SK-N-SH (cell line): ENCODE results near the gene ZBTB16. TPM values are rescaled to one million over a fixed set of nuclear protein-coding genes. Genes with fewer than 3 reads are reported as not detected.

Experiments
- CTCF ChIA-PET: fragments of 300-600, 350-600 bp; formaldehyde crosslinking; extraction: SDS; loops from one replicate; lab custom pipeline; 2021; lab: Yijun Ruan, JAX
- POLR2A ChIA-PET: fragments of 350-600 bp; sonication (Branson Sonifier 250); formaldehyde crosslinking; extraction: SDS; loops from one replicate; lab custom pipeline; 2020; ENCODE audit warnings: antibody characterized with exemption, inconsistent platforms; lab: Yijun Ruan, JAX
- DNase-seq: peaks from one replicate; pipeline ENCODE4 v3.0.0; 2012
- H2AFZ ChIP-seq: fragments of 200-600 bp; sonication (generic); 2 replicates; pipeline ENCODE4 v1.8.1; 2016; ENCODE audit warnings: antibody characterized with exemption, mild to moderate bottlenecking, low read depth
- H3F3A ChIP-seq: fragments of 200-600 bp; sonication (generic); replicated peaks from 2 replicates; pipeline ENCODE3; 2016; ENCODE audit warnings: antibody characterized with exemption, mild to moderate bottlenecking; ENCODE audit not compliant: insufficient read depth
- H3K27ac ChIP-seq, 2 experiments: fragments of 200-500 bp in 1 of 2; fragments of 200-600 bp in 1 of 2; sonication (Bioruptor generic) in 1 of 2; sonication (generic), shearing (Covaris generic) in 1 of 2; 2 replicates each; pipeline versions ENCODE4 v1.5.1 to v1.6.1; 2014 to 2016; ENCODE audit warnings: low read depth in 2 of 2, inconsistent platforms in 1 of 2, low read length in 1 of 2, mild to moderate bottlenecking in 1 of 2, mixed read lengths in 1 of 2
- H3K27me3 ChIP-seq: fragments of 200-600 bp; sonication (generic), shearing (Covaris generic); 2 replicates; pipeline ENCODE4 v1.6.1; 2016; ENCODE audit warnings: mixed run types; ENCODE audit not compliant: insufficient read depth
- H3K36me3 ChIP-seq, 2 experiments: fragments of 200-500 bp in 1 of 2; fragments of 200-600 bp in 1 of 2; sonication (Bioruptor generic) in 1 of 2; sonication (generic) in 1 of 2; replicated peaks in 1 of 2; 2 replicates each; pipeline versions ENCODE3 to v1.5.1; 2014 to 2016; ENCODE audit warnings: low read length in 1 of 2, mild to moderate bottlenecking in 1 of 2; ENCODE audit not compliant: insufficient read depth in 2 of 2, control insufficient read depth in 1 of 2
- H3K4me1 ChIP-seq, 2 experiments: fragments of 200-500 bp in 1 of 2; fragments of 200-600 bp in 1 of 2; sonication (Bioruptor generic) in 1 of 2; sonication (generic), shearing (Covaris generic) in 1 of 2; 2 replicates each; pipeline versions ENCODE4 v1.5.1 to v1.6.1; 2014 to 2016; ENCODE audit warnings: low read depth in 1 of 2, low read length in 1 of 2, mixed run types in 1 of 2; ENCODE audit not compliant: insufficient read depth in 2 of 2, control insufficient read depth in 1 of 2
- H3K4me2 ChIP-seq: fragments of 200-600 bp; sonication (generic), shearing (Covaris generic); 2 replicates; pipeline ENCODE4 v1.6.1; 2017; ENCODE audit warnings: mixed run types
- H3K4me3 ChIP-seq, 2 experiments: fragments of 200-500 bp in 1 of 2; fragments of 200-600 bp in 1 of 2; sonication (Bioruptor generic) in 1 of 2; sonication (generic), shearing (Covaris generic) in 1 of 2; 2 replicates each; pipeline versions ENCODE4 v1.5.1 to v1.8.1; 2014 to 2016; ENCODE audit warnings: low read depth in 2 of 2, inconsistent platforms in 1 of 2, low read length in 1 of 2, mild to moderate bottlenecking in 1 of 2, mixed read lengths in 1 of 2, moderate library complexity in 1 of 2
- H3K79me2 ChIP-seq: fragments of 200-600 bp; sonication (generic); 2 replicates; pipeline ENCODE4 v1.8.1; 2017; ENCODE audit warnings: mild to moderate bottlenecking; ENCODE audit not compliant: insufficient read depth
- H3K9ac ChIP-seq: fragments of 200-600 bp; sonication (generic); 2 replicates; pipeline ENCODE4 v1.6.1; 2017; ENCODE audit warnings: mixed run types
- H3K9me2 ChIP-seq: fragments of 200-600 bp; sonication (generic); 2 replicates; pipeline ENCODE4 v1.6.1; 2017; ENCODE audit warnings: mixed run types
- H3K9me3 ChIP-seq: fragments of 200-600 bp; sonication (generic); 2 replicates; pipeline ENCODE4 v1.6.1; 2017; ENCODE audit warnings: mixed run types, mild to moderate bottlenecking, moderate library complexity
- H4K20me1 ChIP-seq: fragments of 200-600 bp; sonication (generic); 2 replicates; pipeline ENCODE4 v1.6.1; 2017; ENCODE audit warnings: mild to moderate bottlenecking, mixed run types; ENCODE audit not compliant: insufficient read depth
- CTCF ChIP-seq: fragments of 200-600 bp; sonication (generic); IDR thresholded peaks from 2 replicates; pipeline ENCODE4 v1.6.1; 2017; ENCODE audit warnings: antibody characterized with exemption, mild to moderate bottlenecking, moderate library complexity
- ELF1 ChIP-seq: IDR thresholded peaks from 2 replicates; pipeline ENCODE4 v1.4.0; 2012
- EZH2phosphoT487 ChIP-seq: fragments of 200-600 bp; sonication (generic); IDR thresholded peaks from 2 replicates; pipeline ENCODE4 v1.6.1; 2017; ENCODE audit warnings: low read depth, mixed run types, mild to moderate bottlenecking, antibody characterized with exemption, moderate library complexity, borderline replicate concordance
- FOSL2 ChIP-seq: IDR thresholded peaks from 2 replicates; pipeline ENCODE4 v1.4.0; 2012; ENCODE audit warnings: low read depth, mild to moderate bottlenecking, moderate library complexity, borderline replicate concordance
- FOXJ3 ChIP-seq: sonication (generic); formaldehyde crosslinking; IDR thresholded peaks from 2 replicates; pipeline ENCODE4 v1.5.1; 2020; ENCODE audit warnings: mild to moderate bottlenecking, missing genetic modification reagents
- FOXM1 ChIP-seq: IDR thresholded peaks from 2 replicates; pipeline ENCODE4 v1.4.0; 2012; ENCODE audit warnings: low read depth, mild to moderate bottlenecking
- GATA2 ChIP-seq: sonication (generic); formaldehyde crosslinking; IDR thresholded peaks from 2 replicates; pipeline ENCODE4 v1.5.0; 2020; ENCODE audit warnings: mild to moderate bottlenecking, missing genetic modification reagents
- JUND ChIP-seq: IDR thresholded peaks from 2 replicates; pipeline ENCODE4 v1.4.0; 2012
- NFIC ChIP-seq: IDR thresholded peaks from 2 replicates; pipeline ENCODE4 v1.4.0; 2012; ENCODE audit warnings: borderline replicate concordance
- NRF1 ChIP-seq: IDR thresholded peaks from 2 replicates; pipeline ENCODE4 v1.6.1; 2012; ENCODE audit warnings: low read depth, mild to moderate bottlenecking, low read length
- POLR2AphosphoS5 ChIP-seq: IDR thresholded peaks from 2 replicates; pipeline ENCODE4 v1.6.1; 2012; ENCODE audit warnings: low read depth, low read length
- RAD21 ChIP-seq: IDR thresholded peaks from 2 replicates; pipeline ENCODE4 v1.6.1; 2012; ENCODE audit warnings: mild to moderate bottlenecking, low read length
- RCOR1 ChIP-seq: fragments of 150-350 bp; IDR thresholded peaks from 2 replicates; pipeline ENCODE4 v1.6.1; 2017; ENCODE audit warnings: antibody characterized with exemption, low read length
- REST ChIP-seq: IDR thresholded peaks from 2 replicates; pipeline ENCODE4 v1.6.1; 2012; ENCODE audit warnings: mild to moderate bottlenecking, low read depth, low read length, moderate library complexity
- RFX5 ChIP-seq: IDR thresholded peaks from 2 replicates; pipeline ENCODE4 v1.6.1; 2012; ENCODE audit warnings: mild to moderate bottlenecking, improper control_type of control experiment, low read length
- SIN3A ChIP-seq: IDR thresholded peaks from 2 replicates; pipeline ENCODE4 v1.6.1; 2012; ENCODE audit warnings: low read depth, mild to moderate bottlenecking, low read length, moderate library complexity, borderline replicate concordance
- SMC3 ChIP-seq: IDR thresholded peaks from 2 replicates; pipeline ENCODE4 v1.6.1; 2012; ENCODE audit warnings: low read depth, low read length, improper control_type of control experiment
- TEAD4 ChIP-seq: IDR thresholded peaks from 2 replicates; pipeline ENCODE4 v1.4.0; 2012; ENCODE audit warnings: mild to moderate bottlenecking, borderline replicate concordance; ENCODE audit not compliant: insufficient read depth
- ZBTB33 ChIP-seq: IDR thresholded peaks from 2 replicates; pipeline ENCODE4 v1.4.0; 2012; ENCODE audit warnings: low read depth, borderline replicate concordance
- WGBS: methylation state at CpG from one replicate; pipeline ENCODE4 v1.1.6; 2017; ENCODE audit warnings: low lambda C conversion rate; 5-methylcytosine and 5-hydroxymethylcytosine counted together
- polyA plus RNA-seq, 3 experiments: library from polyadenylated mRNA; depleted of rRNA; stranded (reverse); fragments of >200 nt; gene quantifications; 2 replicates each; pipeline ENCODE4 v1.2.3, GENCODE V29; 2012
- TF ChIP-seq, protein P1 (sequence below): IDR thresholded peaks from 2 replicates; pipeline ENCODE4; 2012

Gene ZBTB16
- polyA plus RNA-seq, 1 of the 3 experiments (the other 2 are of a cell fraction), result not detected

DNA sequence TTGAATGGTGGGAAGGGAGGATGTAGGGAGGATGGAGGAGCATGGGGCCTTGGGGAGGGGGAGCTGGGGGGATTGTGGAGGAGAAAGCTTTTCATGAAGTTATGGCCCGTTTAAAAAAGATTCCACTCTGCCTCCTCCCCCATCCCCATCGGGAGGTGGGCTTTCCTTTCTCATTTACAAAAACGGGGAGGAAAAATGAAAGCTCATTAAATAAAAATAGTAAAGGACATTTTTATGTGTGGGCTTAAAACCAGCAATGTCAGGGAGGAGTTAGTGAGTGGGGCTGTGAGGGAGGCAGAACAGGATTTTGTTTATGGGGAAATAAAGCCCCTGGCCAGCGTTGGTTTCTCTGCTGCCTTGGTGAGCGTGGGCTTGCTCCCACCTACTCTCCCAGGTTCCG, 83.2 kb downstream of the ZBTB16 start:
- H4K20me1 ChIP-seq, result no peaks in the 10 kb centered on the region
- no peak overlapping the region for H3K9ac ChIP-seq
- H3K4me2 ChIP-seq, result no peak overlapping the region
- no peaks in the 10 kb centered on the region for H3K9me3 ChIP-seq
- peaks cover 5 to 20% of the 10 kb centered on the region in 2 experiments; a peak in 3 of 4 replicates for H3K4me1 ChIP-seq
- POLR2A ChIA-PET, result interaction anchor here (0.6 kb wide), 1 partner anchor 17 kb away, joined by 3 read pairs; no protein-coding TSS in a partner anchor
- DNase-seq, result no peak
- CTCF ChIA-PET, result interaction anchor here (0.9 to 1.6 kb wide), 2 partner anchors 114 to 119 kb away, joined by 3 read pairs; no protein-coding TSS in a partner anchor
- H3F3A ChIP-seq, result peaks cover 3% of the 10 kb centered on the region
- no peak overlapping the region for H3K27ac ChIP-seq
- TF ChIP-seq FOSL2 (no peak), ZBTB33 (no peak), EZH2phosphoT487 (no peak), POLR2AphosphoS5 (no peak), CTCF (no peak), GATA2 (CRISPR knock-in tag) (no peak), SIN3A (no peak), NFIC (no peak), NRF1 (no peak), TEAD4 (no peak), JUND (no peak), RAD21 (no peak), FOXM1 (no peak), ELF1 (no peak), RCOR1 (no peak), REST (no peak), FOXJ3 (CRISPR knock-in tag) (no peak), RFX5 (no peak), SMC3 (no peak)
- TF ChIP-seq, protein P1, sequence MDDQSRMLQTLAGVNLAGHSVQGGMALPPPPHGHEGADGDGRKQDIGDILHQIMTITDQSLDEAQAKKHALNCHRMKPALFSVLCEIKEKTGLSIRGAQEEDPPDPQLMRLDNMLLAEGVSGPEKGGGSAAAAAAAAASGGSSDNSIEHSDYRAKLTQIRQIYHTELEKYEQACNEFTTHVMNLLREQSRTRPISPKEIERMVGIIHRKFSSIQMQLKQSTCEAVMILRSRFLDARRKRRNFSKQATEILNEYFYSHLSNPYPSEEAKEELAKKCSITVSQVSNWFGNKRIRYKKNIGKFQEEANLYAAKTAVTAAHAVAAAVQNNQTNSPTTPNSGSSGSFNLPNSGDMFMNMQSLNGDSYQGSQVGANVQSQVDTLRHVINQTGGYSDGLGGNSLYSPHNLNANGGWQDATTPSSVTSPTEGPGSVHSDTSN, result no peak
- no peak overlapping the region for H2AFZ ChIP-seq
- H3K27me3 ChIP-seq, result peaks cover 41% of the 10 kb centered on the region; the same call in 1 of the 2 replicates
- H3K9me2 ChIP-seq, result no peaks in the 10 kb centered on the region
- no peaks in the 10 kb centered on the region for H3K36me3 ChIP-seq
- 36% methylated on average over 5 of the region's 6 CpGs for WGBS
- no peak overlapping the region for H3K4me3 ChIP-seq
- H3K79me2 ChIP-seq, result no peaks in the 10 kb centered on the region
